H1 (cell line): ENCODE data around the gene DMBT1. TPM values are rescaled to one million over a fixed set of nuclear protein-coding genes. Genes with fewer than 3 reads are reported as not detected.

Experiments used
- CTCF ChIA-PET: fragments of 300-600 bp; sonication (Branson Sonifier 250); formaldehyde crosslinking; loops from one replicate; lab custom pipeline; 2021; ENCODE audit not compliant: partially characterized antibody; lab: Charles Lee
- POLR2A ChIA-PET: fragments of 300-600 bp; sonication (Branson Sonifier 250); formaldehyde crosslinking; loops from one replicate; lab custom pipeline; 2021; ENCODE audit warnings: inconsistent platforms; ENCODE audit not compliant: partially characterized antibody; lab: Charles Lee
- DNase-seq, 2 experiments: peaks; one replicate each; pipeline versions ENCODE4 v3.0.0 to v3.0.0-alpha.2; 2010 to 2022; ENCODE audit warnings: low spot score in 2 of 2, low read depth in 1 of 2, mixed read lengths in 1 of 2
- FAIRE-seq: peaks from 2 replicates; lab custom pipeline; 2011; peaks lifted over from hg19 to GRCh38; lab: Jason Lieb, UNC
- H2AFZ ChIP-seq: 2 replicates; pipeline ENCODE4 v1.8.1; 2012; ENCODE audit warnings: low read length, inconsistent platforms
- H2AK5ac ChIP-seq: 2 replicates; pipeline ENCODE4 v1.6.1; 2013; ENCODE audit warnings: low read depth, low read length
- H2BK120ac ChIP-seq: replicated peaks from 2 replicates; pipeline ENCODE3; 2013; ENCODE audit warnings: low read depth, low read length, inconsistent platforms
- H2BK12ac ChIP-seq: 2 replicates; pipeline ENCODE4 v1.6.1; 2013; ENCODE audit warnings: low read depth, low read length
- H2BK15ac ChIP-seq: 2 replicates; pipeline ENCODE4 v1.6.1; 2013; ENCODE audit warnings: low read length
- H2BK20ac ChIP-seq: 2 replicates; pipeline ENCODE4 v1.6.1; 2013; ENCODE audit warnings: low read length
- H2BK5ac ChIP-seq: 2 replicates; pipeline ENCODE4 v1.6.1; 2013; ENCODE audit warnings: low read depth, low read length
- H3K14ac ChIP-seq: 2 replicates; pipeline ENCODE4 v1.6.1; 2013; ENCODE audit warnings: inconsistent platforms; ENCODE audit not compliant: insufficient read length
- H3K18ac ChIP-seq: 2 replicates; pipeline ENCODE4 v1.6.1; 2013; ENCODE audit warnings: low read length; ENCODE audit errors: extremely low read depth
- H3K23ac ChIP-seq: 2 replicates; pipeline ENCODE4 v1.6.1; 2013; ENCODE audit warnings: inconsistent platforms; ENCODE audit not compliant: insufficient read length
- H3K23me2 ChIP-seq: 2 replicates; pipeline ENCODE4 v1.6.1; 2013; ENCODE audit warnings: low read depth, low read length
- H3K27ac ChIP-seq: 2 replicates; pipeline ENCODE4 v1.6.1; 2011; ENCODE audit warnings: low read depth, low read length, inconsistent platforms
- H3K27me3 ChIP-seq, 4 experiments: replicated peaks in 1 of 4; 1 replicate in 1 of 4; 2 replicates in 3 of 4; pipeline versions ENCODE4 v1.6.1 to v1.8.1; 2011 to 2013; ENCODE audit warnings: low read length in 3 of 4, mild to moderate bottlenecking in 3 of 4, inconsistent platforms in 2 of 4, mixed read lengths in 2 of 4, moderate library complexity in 1 of 4; ENCODE audit not compliant: control insufficient read depth in 3 of 4, insufficient read depth in 3 of 4; ENCODE audit errors: extremely low read depth in 1 of 4
- H3K36me3 ChIP-seq, 4 experiments: 2 replicates each; pipeline versions ENCODE4 v1.6.1 to v1.8.1; 2011 to 2013; ENCODE audit warnings: mild to moderate bottlenecking in 4 of 4, low read length in 3 of 4, moderate library complexity in 2 of 4, control low read depth in 1 of 4, inconsistent platforms in 1 of 4; ENCODE audit not compliant: insufficient read depth in 4 of 4, control insufficient read depth in 2 of 4
- H3K4ac ChIP-seq: replicated peaks from 2 replicates; pipeline ENCODE3; 2013; ENCODE audit warnings: low read length, low read depth, mixed read lengths, inconsistent platforms; ENCODE audit not compliant: insufficient read length
- H3K4me1 ChIP-seq, 4 experiments: replicated peaks in 1 of 4; 1 replicate in 1 of 4; 2 replicates in 3 of 4; pipeline versions ENCODE4 v1.6.1 to v1.8.1; 2011 to 2013; ENCODE audit warnings: low read length in 3 of 4, inconsistent platforms in 2 of 4, mixed read lengths in 1 of 4; ENCODE audit not compliant: insufficient read depth in 4 of 4, control insufficient read depth in 3 of 4
- H3K4me2 ChIP-seq, 2 experiments: 2 replicates each; pipeline versions ENCODE4 v1.6.1 to v1.8.1; 2011 to 2013; ENCODE audit warnings: low read depth in 2 of 2, low read length in 2 of 2, control low read depth in 1 of 2, inconsistent platforms in 1 of 2, mild to moderate bottlenecking in 1 of 2; ENCODE audit not compliant: insufficient read depth in 1 of 2
- H3K4me3 ChIP-seq, 4 experiments: fragments of 200-600, 300-600 bp in 1 of 4; sonication (generic), shearing (Covaris generic), sonication (Bioruptor Twin) in 1 of 4; 2 replicates each; pipeline versions ENCODE4 v1.5.1 to v1.8.1; 2011 to 2016; ENCODE audit warnings: low read length in 4 of 4, low read depth in 3 of 4, control low read depth in 2 of 4, inconsistent platforms in 2 of 4, mild to moderate bottlenecking in 2 of 4, mixed read lengths in 1 of 4, moderate library complexity in 1 of 4; ENCODE audit not compliant: insufficient read depth in 2 of 4; ENCODE audit errors: extremely low read depth in 1 of 4
- H3K56ac ChIP-seq: replicated peaks from 2 replicates; pipeline ENCODE3; 2013; ENCODE audit warnings: low read depth, mild to moderate bottlenecking, mixed read lengths, low read length, inconsistent platforms; ENCODE audit not compliant: insufficient read length
- H3K79me1 ChIP-seq: 2 replicates; pipeline ENCODE4 v1.6.1; 2013; ENCODE audit warnings: low read depth, low read length, control low read depth
- H3K79me2 ChIP-seq, 2 experiments: 2 replicates each; pipeline versions ENCODE4 v1.6.1 to v1.8.1; 2012 to 2013; ENCODE audit warnings: low read length in 2 of 2, mild to moderate bottlenecking in 2 of 2, inconsistent platforms in 1 of 2; ENCODE audit not compliant: insufficient read depth in 2 of 2, control insufficient read depth in 1 of 2
- H3K9ac ChIP-seq, 4 experiments: replicated peaks in 1 of 4; 1 replicate in 1 of 4; 2 replicates in 3 of 4; pipeline versions ENCODE4 v1.6.1 to v1.8.1; 2011 to 2013; ENCODE audit warnings: low read depth in 3 of 4, low read length in 3 of 4, control low read depth in 2 of 4, mild to moderate bottlenecking in 2 of 4, moderate library complexity in 2 of 4, inconsistent platforms in 1 of 4; ENCODE audit errors: extremely low read depth in 1 of 4
- H3K9me3 ChIP-seq, 2 experiments: 2 replicates each; pipeline versions ENCODE4 v1.6.1 to v1.8.1; 2012 to 2013; ENCODE audit warnings: mild to moderate bottlenecking in 2 of 2, moderate library complexity in 2 of 2, control low read depth in 1 of 2, inconsistent platforms in 1 of 2, low read depth in 1 of 2, low read length in 1 of 2, mixed read lengths in 1 of 2; ENCODE audit not compliant: insufficient read depth in 2 of 2
- H4K20me1 ChIP-seq, 2 experiments: replicated peaks in 1 of 2; 2 replicates each; pipeline versions ENCODE3 to v1.8.1; 2011 to 2013; ENCODE audit warnings: inconsistent platforms in 2 of 2, low read length in 2 of 2, mild to moderate bottlenecking in 1 of 2; ENCODE audit not compliant: insufficient read depth in 2 of 2, control insufficient read depth in 1 of 2
- H4K5ac ChIP-seq: 2 replicates; pipeline ENCODE4 v1.6.1; 2013; ENCODE audit warnings: low read length, low read depth, mixed read lengths, inconsistent platforms; ENCODE audit not compliant: insufficient read length
- H4K8ac ChIP-seq: 2 replicates; pipeline ENCODE4 v1.8.0; 2013; ENCODE audit warnings: mild to moderate bottlenecking, moderate library complexity, low read length, inconsistent platforms; ENCODE audit not compliant: insufficient read depth; ENCODE audit errors: extremely low read depth
- H4K91ac ChIP-seq: replicated peaks from 2 replicates; pipeline ENCODE3; 2013; ENCODE audit warnings: low read length, mixed read lengths, inconsistent platforms; ENCODE audit not compliant: insufficient read length
- HDAC6 ChIP-seq: IDR thresholded peaks from one replicate; pipeline ENCODE4 v1.7.1; 2012; ENCODE audit warnings: low read depth, mild to moderate bottlenecking, inconsistent platforms, low read length, moderate library complexity
- SUZ12 ChIP-seq: fragments of 200-600 bp; sonication (generic); IDR thresholded peaks from 2 replicates; pipeline ENCODE4 v1.6.1; 2012; ENCODE audit warnings: mild to moderate bottlenecking, inconsistent platforms, low read length, moderate library complexity, mixed read lengths
- WGBS, 2 experiments: shearing (Covaris generic) in 1 of 2; methylation state at CpG; one replicate each; pipeline versions ENCODE4 v1.1.6 to v1.1.7; 2013 to 2015; ENCODE audit warnings: low lambda C conversion rate in 2 of 2, mixed read lengths in 2 of 2, inconsistent platforms in 1 of 2, low coverage in 1 of 2, missing lambda C conversion rate in 1 of 2; ENCODE audit not compliant: insufficient replicate concordance in 2 of 2, insufficient coverage in 1 of 2, insufficient read length in 1 of 2; ENCODE audit errors: extremely low coverage in 1 of 2, missing lambda C conversion rate in 1 of 2; 5-methylcytosine and 5-hydroxymethylcytosine counted together
- polyA plus RNA-seq, 7 experiments: library from polyadenylated mRNA; depleted of rRNA in 3 of 7; stranded (reverse) in 5 of 7; unstranded in 2 of 7; fragments of >200 nt in 5 of 7; fragments of 200-250 nt in 2 of 7; gene quantifications; 1 replicate in 5 of 7; 2 replicates in 1 of 7; 4 replicates in 1 of 7; pipeline versions ENCODE4 v1.2.1 to v1.2.3, GENCODE V29; 2011 to 2013; ENCODE audit warnings: missing spikeins in 2 of 7, mixed read lengths in 2 of 7
- total RNA-seq: library from RNA; stranded (reverse); fragmentation: NEBNext Ultra II Directional; extraction: Animal tissue kit (Norgen Biotek cat#: 25700); gene quantifications from 2 replicates; pipeline ENCODE4 v1.2.1, GENCODE V29; 2021

Gene DMBT1
- total and polyA plus RNA-seq, 2 of the 8 experiments (the other 6 are each of a cell fraction or from before 2014, with no cell fraction given), result 0.03 TPM; not detected in 1

GRCh38 chr10:122521011-122521410 lies 39.5 kb upstream of the DMBT1 start:
- Histone ChIP-seq H2BK15ac (no peak overlapping the region), H3K36me3 (no peaks in the 10 kb centered on the region), H2AK5ac (no peak overlapping the region), H4K20me1 (no peaks in the 10 kb centered on the region), H2BK20ac (no peak overlapping the region), H3K56ac (no peak overlapping the region), H2BK120ac (no peak overlapping the region), H3K4me2 (no peak overlapping the region), H4K8ac (no peak overlapping the region), H3K4ac (no peak overlapping the region), H3K79me1 (no peaks in the 10 kb centered on the region), H2AFZ (no peak overlapping the region), H3K23ac (no peak overlapping the region), H3K23me2 (no peaks in the 10 kb centered on the region), H3K27me3 (no peaks in the 10 kb centered on the region; a peak in 1 of 7 replicates), H3K9me3 (no peaks in the 10 kb centered on the region; a peak in 2 of 4 replicates), H3K4me3 (no peak overlapping the region), H3K4me1 (no peaks in the 10 kb centered on the region; a peak in 1 of 7 replicates), H3K79me2 (no peaks in the 10 kb centered on the region), H2BK12ac (no peak overlapping the region), H3K27ac (no peak overlapping the region), H2BK5ac (no peak overlapping the region), H4K5ac (no peak overlapping the region), H3K9ac (no peak overlapping the region), H4K91ac (no peak overlapping the region), H3K18ac (no peak overlapping the region), H3K14ac (no peak overlapping the region)
- TF ChIP-seq HDAC6, result no peak
- TF ChIP-seq SUZ12, result no peak
- DNase-seq (no peak), FAIRE-seq (no peak)
- 100% methylated on average over 3 of the region's 3 CpGs; no CpG with 5 or more reads in 1 of the 2 experiments for WGBS, 2 experiments
- ChIA-PET POLR2A (no interaction called here), CTCF (interaction anchor here (1.1 to 1.9 kb wide), 5 partner anchors 19 to 241 kb away, joined by 3 to 11 read pairs (median 4); no protein-coding TSS in a partner anchor)
